GM12865 (cell line): ENCODE measurements around the gene PDE4B.

Source experiments
- DNase-seq: peaks from one replicate; pipeline ENCODE4 v3.0.0; 2010; ENCODE audit warnings: low read depth
- H3K4me3 ChIP-seq: 2 replicates; pipeline ENCODE4 v1.5.1; 2011; ENCODE audit warnings: mild to moderate bottlenecking, low read depth, low read length, control low read depth
- TF ChIP-seq, protein P1 (sequence below): IDR thresholded peaks from 2 replicates; pipeline ENCODE4 v1.5.1; 2011; ENCODE audit warnings: low read length, control low read depth, low read depth, inconsistent platforms; ENCODE audit not compliant: insufficient read depth; ENCODE audit errors: missing control alignments

The PDE4B gene

DNA sequence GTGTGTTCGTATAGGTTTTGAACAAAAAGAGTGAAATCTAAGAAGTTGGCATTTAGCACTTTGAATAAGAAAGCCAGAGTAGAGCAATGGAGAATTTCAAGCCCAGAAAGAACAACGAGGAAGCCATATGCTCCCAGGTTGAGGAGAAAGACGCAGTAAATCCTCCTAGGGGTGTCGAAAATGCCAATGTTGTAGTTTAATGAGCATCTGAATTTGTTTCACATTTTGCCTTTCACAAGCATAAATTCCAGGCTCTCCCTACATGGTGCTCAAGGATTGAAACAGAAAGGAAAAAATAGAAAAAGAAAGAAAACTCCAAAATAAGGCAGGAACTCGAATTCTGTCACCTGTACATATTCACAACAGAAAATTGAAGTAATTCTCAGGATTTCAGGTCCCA lies 476.5 kb downstream of the PDE4B start:
- DNase-seq = no peak
- TF ChIP-seq, protein P1, sequence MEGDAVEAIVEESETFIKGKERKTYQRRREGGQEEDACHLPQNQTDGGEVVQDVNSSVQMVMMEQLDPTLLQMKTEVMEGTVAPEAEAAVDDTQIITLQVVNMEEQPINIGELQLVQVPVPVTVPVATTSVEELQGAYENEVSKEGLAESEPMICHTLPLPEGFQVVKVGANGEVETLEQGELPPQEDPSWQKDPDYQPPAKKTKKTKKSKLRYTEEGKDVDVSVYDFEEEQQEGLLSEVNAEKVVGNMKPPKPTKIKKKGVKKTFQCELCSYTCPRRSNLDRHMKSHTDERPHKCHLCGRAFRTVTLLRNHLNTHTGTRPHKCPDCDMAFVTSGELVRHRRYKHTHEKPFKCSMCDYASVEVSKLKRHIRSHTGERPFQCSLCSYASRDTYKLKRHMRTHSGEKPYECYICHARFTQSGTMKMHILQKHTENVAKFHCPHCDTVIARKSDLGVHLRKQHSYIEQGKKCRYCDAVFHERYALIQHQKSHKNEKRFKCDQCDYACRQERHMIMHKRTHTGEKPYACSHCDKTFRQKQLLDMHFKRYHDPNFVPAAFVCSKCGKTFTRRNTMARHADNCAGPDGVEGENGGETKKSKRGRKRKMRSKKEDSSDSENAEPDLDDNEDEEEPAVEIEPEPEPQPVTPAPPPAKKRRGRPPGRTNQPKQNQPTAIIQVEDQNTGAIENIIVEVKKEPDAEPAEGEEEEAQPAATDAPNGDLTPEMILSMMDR = no peak
- H3K4me3 ChIP-seq = no peak overlapping the region

DNA sequence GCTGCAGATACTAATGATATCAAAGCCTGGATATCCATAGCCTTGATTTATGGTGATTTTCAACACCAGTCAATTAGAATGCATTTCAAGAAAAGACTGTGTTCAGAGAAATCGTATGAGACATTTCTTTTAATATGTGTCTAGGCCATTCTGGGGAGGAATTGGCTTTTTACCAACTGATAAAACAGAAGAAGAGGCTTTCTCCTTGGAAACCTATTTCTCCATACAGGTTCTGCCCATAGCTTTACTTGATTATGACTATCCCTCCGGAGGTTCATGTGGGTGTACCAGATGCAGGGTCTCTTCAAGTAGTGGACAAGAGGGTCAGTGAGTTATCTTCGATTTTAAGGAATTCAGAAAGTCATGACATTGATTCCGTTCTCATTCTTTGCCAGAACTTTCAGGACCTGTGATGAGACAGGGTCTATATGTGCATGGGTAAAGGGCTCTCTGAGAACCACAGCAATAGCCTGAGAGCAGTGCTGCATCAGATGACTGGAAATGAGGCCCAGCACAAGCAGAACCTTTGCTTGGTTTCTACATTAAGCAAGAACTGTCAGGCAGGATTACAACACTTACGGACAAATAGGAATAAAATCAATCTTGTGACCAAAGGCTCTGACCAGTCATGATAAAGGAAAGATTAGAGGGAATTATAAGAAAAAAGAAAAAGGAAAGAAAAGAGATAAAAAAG lies 477.6 kb downstream of the PDE4B start:
- TF ChIP-seq, protein P1 = no peak
- no peak overlapping the region for H3K4me3 ChIP-seq
- DNase-seq = no peak

DNA sequence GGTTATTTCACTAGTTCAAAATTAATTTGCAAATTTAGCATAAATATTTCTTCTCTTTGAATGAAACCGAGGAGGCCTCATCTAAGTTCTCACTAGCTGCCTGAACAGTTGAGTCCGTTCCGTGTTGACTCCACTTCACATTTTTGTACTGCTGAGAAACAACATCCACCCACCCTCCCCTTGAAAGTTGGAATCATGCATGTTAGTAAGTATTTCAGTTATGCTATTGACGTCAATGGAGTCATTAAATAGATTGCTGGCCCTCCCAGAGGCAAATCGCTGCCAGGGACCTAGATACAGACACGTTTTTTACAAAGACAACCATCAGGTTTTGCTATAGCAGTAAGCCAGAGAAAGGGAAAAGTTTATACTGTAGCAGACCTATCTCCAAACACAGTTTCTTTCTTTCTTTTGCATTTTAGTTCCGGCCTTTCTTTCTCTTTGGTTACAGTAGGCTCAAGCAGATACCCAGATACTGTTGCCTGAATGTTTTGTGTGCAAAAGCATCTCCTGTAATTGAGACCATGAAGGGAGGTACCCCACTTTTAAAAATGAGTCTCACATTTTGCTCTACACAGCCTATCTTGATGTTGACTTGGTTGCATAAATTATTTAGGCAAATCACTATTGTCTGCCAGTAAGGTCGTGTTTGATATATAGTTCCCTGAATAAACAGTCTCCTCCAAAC lies 478.7 kb downstream of the PDE4B start:
- TF ChIP-seq, protein P1 = no peak
- DNase-seq = peak; percentile 68
- no peak overlapping the region for H3K4me3 ChIP-seq

DNA sequence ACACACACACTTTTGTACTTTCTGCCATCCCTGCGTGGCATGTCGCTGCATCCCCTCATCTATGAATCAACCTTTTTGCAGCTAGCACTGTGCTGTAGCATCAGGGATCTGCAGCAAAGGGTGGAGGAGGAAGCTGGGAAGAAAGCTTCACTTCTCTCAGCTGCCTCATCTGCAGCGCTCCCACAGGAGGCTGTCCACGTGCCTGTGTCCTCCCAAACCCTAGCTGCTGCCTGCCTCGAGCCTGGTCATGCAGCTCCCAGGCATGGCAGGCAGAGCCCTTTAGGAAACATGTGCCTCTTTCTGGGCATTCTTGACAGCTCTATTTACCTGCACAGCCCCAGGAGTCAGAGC lies 479.2 kb downstream of the PDE4B start:
- DNase-seq = no peak
- TF ChIP-seq, protein P1 = no peak
- H3K4me3 ChIP-seq = no peak overlapping the region

DNA sequence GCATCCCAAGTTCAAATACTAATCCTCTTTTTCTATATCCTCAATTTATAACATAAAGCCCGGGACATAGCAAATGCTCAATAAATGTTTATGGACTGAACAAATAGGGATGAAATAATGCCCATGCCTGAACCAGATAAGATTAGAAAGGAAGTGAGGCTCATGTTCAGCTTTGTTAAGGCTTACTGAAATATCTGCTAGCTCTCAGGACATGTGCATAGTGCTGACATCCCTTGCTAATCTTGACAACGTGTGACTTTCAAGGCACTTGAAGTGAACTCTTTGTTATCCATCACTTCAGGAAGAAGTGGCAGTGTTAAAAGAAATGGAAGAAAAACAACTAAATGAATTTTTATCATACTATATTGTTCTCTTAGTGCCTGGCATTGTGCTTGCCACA lies 481.0 kb downstream of the PDE4B start:
- DNase-seq = no peak
- TF ChIP-seq, protein P1 = no peak

DNA sequence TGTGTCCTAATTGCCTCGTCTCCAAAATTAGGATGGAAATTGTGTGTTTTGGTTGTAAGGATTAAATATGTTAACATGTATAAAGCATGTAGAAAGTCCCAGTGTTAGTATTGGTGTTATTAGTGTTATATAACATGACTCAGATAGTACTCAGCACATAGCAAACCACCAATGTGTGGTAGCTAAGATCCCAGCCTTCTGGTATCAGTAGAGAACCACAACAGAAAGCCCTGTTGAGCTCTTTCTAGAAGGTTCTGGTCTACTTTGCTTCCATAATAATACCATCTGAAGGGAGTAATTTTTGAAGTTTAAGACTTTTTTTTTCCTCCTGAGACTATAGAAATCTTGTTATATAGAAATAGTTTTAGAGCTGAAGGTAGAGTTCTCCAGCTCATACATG lies 481.9 kb downstream of the PDE4B start:
- peak; percentile 65 for DNase-seq

More for the DNA sequence above, 481.0 kb downstream of the PDE4B start:
- H3K4me3 ChIP-seq = no peak overlapping the region

More for the DNA sequence above, 481.9 kb downstream of the PDE4B start:
- TF ChIP-seq, protein P1 = no peak
- no peak overlapping the region for H3K4me3 ChIP-seq
